Cardiac septum (tissue), 1 donor: ENCODE data around the gene SDC3. TPM values are rescaled to one million over a fixed set of nuclear protein-coding genes. Genes with fewer than 3 reads are reported as not detected.

Experiments used
- DNase-seq: peaks from one replicate; pipeline ENCODE4 v3.0.0-alpha.2; 2020; ENCODE audit warnings: low spot score
- intact Hi-C: fragments of 100-400 bp; cut with DNase I; formaldehyde crosslinking; loops from one replicate; pipeline ENCODE4 v1.14.0; 2022
- total RNA-seq: library from RNA; stranded (reverse); fragmentation: NEBNext Ultra II Directional; extraction: Animal tissue kit (Norgen Biotek cat#: 25700); gene quantifications from one replicate; pipeline ENCODE4 v1.2.1, GENCODE V29; 2021
- donor health status: DM: no; HTN: no; CAD: no.

SDC3 gene
- total RNA-seq, 1 donor from 2014 or later = 29.7 TPM

DNA sequence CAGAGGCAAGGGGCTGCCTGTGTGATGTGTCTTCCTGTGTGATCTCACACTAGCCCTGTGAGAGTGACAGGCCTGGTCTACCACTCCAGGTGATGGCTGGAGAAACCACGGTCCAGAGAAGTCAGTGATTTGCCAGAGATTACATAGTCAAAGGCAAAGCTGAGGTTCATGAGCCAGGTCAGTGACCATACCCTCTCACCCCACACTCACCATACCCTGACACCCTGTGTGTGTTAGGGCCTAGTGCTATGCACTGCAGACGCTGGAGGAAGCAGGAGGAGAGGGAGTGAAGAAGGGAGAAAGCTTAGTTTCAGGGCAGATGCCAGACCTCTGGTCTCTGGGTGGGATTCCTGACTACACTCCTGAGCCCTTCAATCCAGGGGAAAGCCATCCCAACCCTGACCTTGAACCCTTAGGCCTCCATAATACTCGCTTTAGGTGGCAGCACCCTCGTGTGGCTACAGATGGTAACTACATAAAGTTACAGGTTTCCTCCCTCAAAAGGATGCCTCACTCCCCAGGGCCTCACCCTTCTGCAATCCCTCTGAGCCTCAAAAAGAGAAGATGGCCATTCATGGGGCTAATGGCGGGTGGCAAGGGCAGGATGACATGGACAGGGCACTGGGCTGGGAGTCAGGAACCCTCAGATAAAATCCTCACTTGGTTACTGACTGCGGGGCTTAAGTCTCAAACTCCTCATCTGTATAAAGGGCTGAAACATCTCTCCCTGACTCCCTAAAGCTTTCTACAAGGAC lies 20.8 kb upstream of the SDC3 start:
- intact Hi-C loops = no loop called here
- no peak for DNase-seq

- intact Hi-C loops = no loop called here
Observed at GRCh38 chr1:30928789-30929134, 20.2 kb upstream of the SDC3 start.

GRCh38 chr1:30928171-30928570 lies 19.6 kb upstream of the SDC3 start:
- no peak for DNase-seq
- intact Hi-C loops = no loop called here

More at GRCh38 chr1:30928789-30929134, 20.2 kb upstream of the SDC3 start:
- no peak for DNase-seq

- DNase-seq = no peak
- intact Hi-C loops = no loop called here
Observed at GRCh38 chr1:30927448-30927847, 18.9 kb upstream of the SDC3 start.

DNA sequence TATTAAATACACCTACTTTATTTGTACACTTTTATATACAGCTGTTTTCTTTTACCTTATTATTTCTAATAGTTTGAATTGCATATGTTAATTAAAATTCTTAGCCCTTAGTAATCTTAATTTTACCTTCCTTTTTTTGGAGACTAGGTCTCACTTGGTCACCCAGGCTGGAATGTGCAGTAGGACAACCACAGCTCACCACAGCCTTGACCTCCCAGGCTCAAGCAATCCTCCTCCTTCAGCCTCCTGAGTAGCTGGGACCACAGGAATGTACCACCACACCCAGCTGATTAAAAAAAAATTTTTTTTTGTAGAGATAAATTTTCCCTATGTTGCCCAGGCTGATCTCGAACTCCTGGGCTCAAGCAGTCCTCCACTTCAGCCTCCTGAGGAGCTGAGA lies 15.0 kb upstream of the SDC3 start:
- no peak for DNase-seq
- intact Hi-C loops = no loop called here

- no peak for DNase-seq
- intact Hi-C loops = no loop called here
Observed at GRCh38 chr1:30920827-30921226, 12.3 kb upstream of the SDC3 start.

GRCh38 chr1:30919025-30919881 lies 10.7 kb upstream of the SDC3 start:
- intact Hi-C loops = no loop called here
- DNase-seq = peak; percentile 36

DNA sequence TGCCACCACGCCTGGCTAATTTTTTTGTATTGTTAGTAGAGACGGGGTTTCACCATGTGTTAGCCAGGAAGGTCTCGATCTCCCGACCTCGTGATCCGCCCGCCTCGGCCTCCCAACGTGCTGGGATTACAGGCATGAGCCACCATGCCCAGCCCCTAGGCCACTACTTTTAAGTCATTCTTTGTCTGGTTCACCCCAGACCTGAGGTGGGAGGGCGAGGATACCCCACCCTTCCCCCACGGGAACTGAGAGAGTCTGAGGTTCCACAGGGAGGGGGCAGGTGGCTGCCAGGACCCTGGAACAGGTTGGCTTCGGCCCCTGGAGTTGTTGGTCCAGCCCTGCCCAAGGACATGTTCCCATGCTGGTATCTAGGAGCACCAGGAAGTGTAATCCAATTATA lies 7.7 kb upstream of the SDC3 start:
- intact Hi-C loops = no loop called here
- DNase-seq = peak; percentile 55

DNA sequence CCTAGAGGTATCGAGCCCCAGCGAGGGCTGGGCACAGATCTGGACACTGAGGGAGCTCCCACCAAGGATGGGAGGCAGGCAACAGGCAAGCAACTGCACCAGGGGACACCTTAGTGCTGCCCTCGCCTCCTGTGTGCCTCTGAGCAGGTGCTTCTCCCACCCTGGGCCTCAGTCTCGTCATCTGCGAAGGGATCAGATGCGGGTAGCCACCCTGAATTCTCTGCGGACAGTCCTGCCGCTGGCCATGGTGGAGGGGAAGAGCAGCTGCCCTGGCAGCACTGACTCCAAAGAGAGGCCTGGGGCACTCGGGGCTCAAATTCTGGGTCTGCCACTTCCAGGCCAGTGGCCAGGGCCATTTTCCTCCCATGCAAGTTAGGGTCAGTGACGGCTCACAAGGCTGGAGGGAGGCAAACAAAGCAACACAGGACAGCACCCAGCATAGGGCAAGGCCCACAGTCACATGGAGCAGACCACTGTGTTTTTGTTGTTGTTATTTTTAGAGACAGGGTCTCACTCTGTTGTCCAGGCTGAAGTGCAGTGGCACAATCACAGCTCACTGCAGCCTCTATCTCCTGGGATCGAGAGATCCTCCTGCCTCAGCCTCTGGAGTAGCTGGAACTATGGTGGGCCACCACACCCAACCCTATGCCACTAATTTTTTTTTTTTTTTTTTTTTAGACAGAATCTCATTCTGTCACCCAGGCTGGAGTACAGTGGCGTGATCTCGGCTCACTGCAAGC lies 7.1 kb upstream of the SDC3 start:
- intact Hi-C loops = no loop called here
- DNase-seq = peak; percentile 56

GRCh38 chr1:30914931-30915330 lies 6.4 kb upstream of the SDC3 start:
- intact Hi-C loops = no loop called here

GRCh38 chr1:30914587-30914922 lies 6.0 kb upstream of the SDC3 start:
- DNase-seq = no peak
- intact Hi-C loops = no loop called here

More at GRCh38 chr1:30914931-30915330, 6.4 kb upstream of the SDC3 start:
- peak; percentile 69 for DNase-seq

DNA sequence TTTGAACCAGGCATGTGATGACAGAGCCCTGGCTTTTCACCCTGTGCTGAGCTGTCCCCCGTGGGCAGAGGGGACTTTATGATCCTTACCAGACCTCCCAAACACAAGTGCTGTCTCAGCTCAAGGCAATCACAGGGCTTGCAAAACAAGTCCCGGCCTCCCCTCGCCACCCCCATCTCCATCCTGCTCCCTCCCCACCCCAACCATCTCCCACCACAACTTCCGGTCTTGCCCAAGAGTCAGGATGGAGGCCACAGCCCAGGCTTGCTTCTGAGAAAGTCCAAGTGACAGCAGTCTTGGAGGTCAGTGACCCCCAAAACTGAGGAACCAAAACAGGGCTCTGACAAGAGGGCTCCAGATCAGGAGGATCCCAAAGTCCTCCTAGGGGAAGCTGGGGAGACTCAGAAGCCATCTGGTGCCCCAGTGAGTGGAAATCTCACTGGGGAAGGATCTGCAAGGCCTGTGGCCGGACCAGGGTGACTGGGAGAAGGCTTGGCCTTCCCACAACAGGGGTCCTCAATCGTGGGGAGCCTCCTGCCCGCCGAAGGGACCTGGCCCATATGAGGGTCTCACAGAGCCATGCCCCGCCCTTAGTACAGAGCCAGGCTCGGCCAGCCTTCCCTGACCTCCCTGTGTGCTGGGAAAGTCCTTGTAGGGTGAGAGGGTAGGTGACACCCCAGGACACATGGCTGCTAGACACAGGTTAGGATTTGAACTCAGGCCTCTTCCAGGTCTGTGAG lies 4.5 kb upstream of the SDC3 start:
- DNase-seq = peak; percentile 79
- intact Hi-C loops = no loop called here

DNA sequence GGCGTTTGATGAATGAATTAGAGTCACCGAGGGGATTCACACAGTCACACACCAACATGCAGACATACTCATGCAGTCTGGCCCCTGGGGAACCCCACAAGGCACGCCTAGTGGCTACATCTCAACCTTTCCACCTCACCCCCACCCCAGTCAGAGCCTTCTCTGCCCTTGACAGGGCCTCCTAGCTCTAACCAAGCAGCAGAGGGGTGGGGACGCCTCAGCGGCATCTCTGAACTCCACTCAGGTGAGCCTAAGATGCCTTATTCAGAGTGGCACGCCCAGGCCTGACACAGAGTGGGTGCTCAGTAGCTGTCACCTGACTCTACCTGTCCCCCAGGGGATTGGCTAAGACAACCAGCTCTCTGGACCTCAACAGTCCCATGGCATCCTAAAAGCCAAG lies 3.7 kb upstream of the SDC3 start:
- peak; percentile 55 for DNase-seq
- intact Hi-C loops = no loop called here

DNA sequence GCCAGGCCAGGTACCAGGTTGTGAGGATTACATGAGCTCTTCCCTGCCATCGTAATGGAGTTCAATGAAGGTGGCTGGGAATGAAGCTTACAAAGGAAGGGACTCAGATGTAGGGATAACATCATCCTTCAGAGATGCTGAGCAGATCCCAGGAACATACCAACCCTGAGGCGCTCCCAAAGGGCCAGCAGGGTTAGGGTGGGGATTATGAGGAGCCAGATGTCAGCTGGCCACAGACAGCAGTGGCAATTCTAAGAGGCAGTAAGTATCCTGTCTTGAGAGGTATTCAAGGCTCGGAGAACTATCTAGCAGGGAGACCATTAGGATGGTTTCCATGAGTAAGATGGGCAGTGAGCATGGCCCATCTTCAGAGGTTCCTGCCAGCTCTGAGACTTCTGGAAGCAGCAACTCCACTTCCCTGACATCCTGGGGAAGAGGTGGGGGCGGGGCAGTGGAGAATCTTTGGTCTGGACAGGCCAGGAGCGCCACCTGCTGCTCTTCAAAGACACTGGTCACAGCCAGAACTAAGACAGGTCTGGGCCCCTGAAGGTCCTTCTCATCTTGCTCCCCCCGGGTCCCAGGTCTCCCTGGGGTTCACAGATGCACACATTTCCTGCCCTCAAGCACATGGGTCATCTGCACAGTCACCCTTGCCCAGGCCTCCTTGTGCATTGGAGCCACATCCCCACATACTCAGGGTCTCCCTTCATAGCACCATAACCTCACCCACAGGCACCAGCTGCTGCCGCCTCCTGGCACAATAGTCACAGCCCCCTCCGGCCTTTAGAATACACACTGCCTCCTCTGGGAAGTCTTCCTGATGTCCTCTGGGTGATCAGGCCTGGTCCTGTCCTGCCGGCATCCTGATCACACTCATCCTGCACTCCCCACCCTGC lies 2.7 kb upstream of the SDC3 start:
- DNase-seq = peak; percentile 91
- intact Hi-C loops = loop anchor here (1.0 kb wide), 2 partner anchors 110 to 129 kb away; no protein-coding TSS in a partner anchor

GRCh38 chr1:30909365-30910068 lies 959 bp upstream of the SDC3 start:
- peak; percentile 60 for DNase-seq
- intact Hi-C loops = loop anchor here (1.0 to 5.0 kb wide), 2 partner anchors 57 to 189 kb away; no protein-coding TSS in a partner anchor

- intact Hi-C loops = loop anchor here (5.0 kb wide), 1 partner anchor 56 kb away; no protein-coding TSS in a partner anchor
- peak; percentile 12 for DNase-seq
Observed at GRCh38 chr1:30908316-30908695, 252 bp downstream of the SDC3 start.

DNA sequence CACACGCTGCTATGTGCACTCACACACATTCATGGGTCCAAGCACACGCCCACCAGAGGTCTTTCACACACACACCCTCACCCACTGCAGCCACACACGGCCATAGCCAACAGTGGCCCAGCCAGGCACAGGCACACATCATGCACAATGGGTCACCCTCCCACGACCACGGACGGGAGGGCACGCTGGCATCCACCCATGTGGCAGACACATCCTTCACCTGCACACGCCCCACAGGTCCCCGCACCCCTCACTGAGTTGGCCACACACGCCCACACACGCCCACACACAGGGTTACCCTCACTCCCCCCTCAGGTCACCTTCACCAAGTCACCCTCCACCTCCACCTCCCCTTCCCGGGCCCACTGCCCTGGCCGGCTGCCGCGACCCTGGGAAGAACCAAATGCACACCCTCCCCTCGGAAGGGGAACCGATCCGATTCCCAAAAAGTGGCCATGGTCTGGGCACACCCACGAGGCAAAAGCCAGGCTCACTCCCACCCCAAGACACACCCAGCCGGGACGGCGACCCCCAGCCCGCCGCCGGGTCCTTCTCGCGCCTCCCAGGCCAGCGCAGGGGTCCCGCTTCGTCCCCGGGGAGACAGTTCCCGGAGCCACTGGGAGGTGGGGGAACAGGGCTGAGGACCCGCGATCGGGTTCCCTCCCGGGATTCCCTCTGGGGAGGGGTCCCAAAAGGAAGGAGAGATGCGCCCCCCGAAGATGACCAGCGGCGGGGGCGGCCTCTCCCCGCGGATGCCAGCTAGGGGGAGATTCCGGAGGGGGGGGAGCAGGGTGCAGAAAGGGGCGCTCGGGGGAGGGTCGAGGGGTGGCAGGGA lies 860 bp downstream of the SDC3 start:
- intact Hi-C loops = loop anchor here (5.0 kb wide), 1 partner anchor 55 kb away; no protein-coding TSS in a partner anchor
- DNase-seq = peak; percentile 70
